ENCODE data around the gene CDCA3.

- no peak for TF ChIP-seq CTCF (IDR thresholded peaks at IDR 0.05; ENCODE audit: low read depth, low read length)
- TF ChIP-seq POLR2A (IDR thresholded peaks at IDR 0.05; ENCODE audit: extremely low read depth, insufficient read length): no peak
- no peak for TF ChIP-seq MAX (IDR thresholded peaks at IDR 0.05; ENCODE audit: low read depth, low read length)
These were observed 24.9 kb downstream of the CDCA3 start for GRCh38 chr12:6826125-6826733.

All from NB4 (cell line).